ENCODE results near the gene USP6NL. TPM values are rescaled to one million over a fixed set of nuclear protein-coding genes. Genes with fewer than 3 reads are reported as not detected.

USP6NL gene
- total and polyA plus RNA-seq, 2 of the 13 experiments (the other 11 are each of a cell fraction or from before 2014, with no cell fraction given) = 10.5 to 22.9 TPM

GRCh38 chr10:11513727-11514126 is 97.7 kb downstream of the USP6NL start (continued):
- TF ChIP-seq ZMYM3 (CRISPR knock-in tag; IDR thresholded peaks at IDR 0.05) (no peak), ZNF724P (CRISPR knock-in tag; IDR thresholded peaks at IDR 0.05; ENCODE audit: borderline replicate concordance) (no peak), IRF1 (CRISPR knock-in tag; IDR thresholded peaks at IDR 0.05; ENCODE audit: low read depth) (no peak), KMT2B (CRISPR knock-in tag; IDR thresholded peaks at IDR 0.05) (no peak), NCOR1 (IDR thresholded peaks at IDR 0.05; ENCODE audit: borderline replicate concordance, low read length) (no peak), HOXA5 (CRISPR knock-in tag; IDR thresholded peaks at IDR 0.05) (no peak), TERF1 (CRISPR knock-in tag; IDR thresholded peaks at IDR 0.05) (no peak), ZMYM2 (CRISPR knock-in tag; IDR thresholded peaks at IDR 0.05) (no peak), ZNF572 (CRISPR knock-in tag; IDR thresholded peaks at IDR 0.05) (no peak), CEBPG (CRISPR knock-in tag; IDR thresholded peaks at IDR 0.05) (no peak)

GRCh38 chr10:11512596-11512995 is 98.9 kb downstream of the USP6NL start:
- no peak for DNase-seq (ENCODE audit: low spot score)
- Histone ChIP-seq H3K27me3 (ENCODE audit: control insufficient read depth in 1 of 2, insufficient read depth in 2 of 2, low read length in 2 of 2) (no peaks in the 10 kb centered on the region), H3K4me3 (replicated peaks in 1 of 3; ENCODE audit: insufficient read depth in 1 of 3, low read depth in 2 of 3, low read length in 3 of 3) (no peak overlapping the region), H3K4me1 (ENCODE audit: insufficient read depth, low read length) (peaks cover 13% of the 10 kb centered on the region), H3K9ac (ENCODE audit: insufficient read depth, low read depth, low read length) (no peak overlapping the region), H3K79me2 (ENCODE audit: insufficient read depth, low read length) (no peaks in the 10 kb centered on the region), H2AFZ (ENCODE audit: low read length) (no peak overlapping the region), H3K36me3 (replicated peaks in 1 of 2; ENCODE audit: control insufficient read depth in 1 of 2, insufficient read depth in 2 of 2, low read length in 2 of 2) (peaks cover 0 to 14% of the 10 kb centered on the region in 2 experiments; a peak in 2 of 5 replicates), H3K9me3 (ENCODE audit: low read length) (no peaks in the 10 kb centered on the region), H4K20me1 (ENCODE audit: insufficient read depth, low read length) (no peaks in the 10 kb centered on the region; the same call in 1 of the 2 replicates), H3K27ac (ENCODE audit: extremely low read length, insufficient read depth, low read length) (no peak overlapping the region), H3K4me2 (ENCODE audit: low read depth, low read length) (no peak overlapping the region)
- in situ Hi-C loops (cut with HindIII; ENCODE audit: extremely low pct_ligation_motif_present, low pct_unique_long_range_greater_than_20kb) (loop anchor here (10.0 to 25.0 kb wide), 2 partner anchors 212 to 475 kb away; no protein-coding TSS in a partner anchor), intact Hi-C loops (cut with micrococcal nuclease; ENCODE audit: unreplicated experiment) (no loop called here)
- no peak for FAIRE-seq
- CTCF ChIA-PET (ENCODE audit: low intra/inter-chr PET ratio, low total read pairs) = no interaction called here
- POLR2A ChIA-PET = no interaction called here
- ATAC-seq = no peak
- WGBS (ENCODE audit: low lambda C conversion rate) = 95% methylated on average over 3 of the region's 3 CpGs
- BruUV-seq (replicated peaks) = no TSS peak
- TF ChIP-seq POLR2AphosphoS2 (IDR thresholded peaks at IDR 0.05; ENCODE audit: low read depth, low read length) (no peak), ZFYVE20 (CRISPR knock-in tag; IDR thresholded peaks at IDR 0.05; ENCODE audit: borderline replicate concordance, low read depth) (no peak), FOXP1 (IDR thresholded peaks at IDR 0.05) (no peak), FOXP1 (CRISPR knock-in tag; IDR thresholded peaks at IDR 0.05) (no peak), MYNN (CRISPR knock-in tag; IDR thresholded peaks at IDR 0.05; ENCODE audit: low read depth) (no peak), ZFP36L1 (CRISPR knock-in tag; IDR thresholded peaks at IDR 0.05) (no peak), ZNF761 (CRISPR knock-in tag; conservative IDR thresholded peaks at IDR 0.05) (no peak), ZFP91 (CRISPR knock-in tag; IDR thresholded peaks at IDR 0.05; ENCODE audit: borderline replicate concordance) (no peak), ZNF44 (CRISPR knock-in tag; IDR thresholded peaks at IDR 0.05) (no peak), SYNCRIP (IDR thresholded peaks at IDR 0.05; ENCODE audit: insufficient read depth, low read depth, low read length) (no peak)

Data from HepG2 (cell line).